Activated CD8-positive, alpha-beta memory T cell treated with anti-CD3 and anti-CD28 coated beads, Interleukin-2, amount 50 U/mL, for 1 hour (primary cell): ENCODE results near the gene CTSG.
A peak's percentile ranks its signal among the peaks of the same experiment; 100 is the strongest.
"Not testable (repeated sequence)": the region's sequence is repeated elsewhere in the genome, so short reads cannot be mapped to it uniquely, and the experiment has no call there.

ENCODE experiments used
- DNase-seq: peaks from one replicate; pipeline ENCODE4 v3.0.0-alpha.2; 2020; ENCODE audit errors: extremely low read depth

CTSG gene, protein sequence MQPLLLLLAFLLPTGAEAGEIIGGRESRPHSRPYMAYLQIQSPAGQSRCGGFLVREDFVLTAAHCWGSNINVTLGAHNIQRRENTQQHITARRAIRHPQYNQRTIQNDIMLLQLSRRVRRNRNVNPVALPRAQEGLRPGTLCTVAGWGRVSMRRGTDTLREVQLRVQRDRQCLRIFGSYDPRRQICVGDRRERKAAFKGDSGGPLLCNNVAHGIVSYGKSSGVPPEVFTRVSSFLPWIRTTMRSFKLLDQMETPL

DNA sequence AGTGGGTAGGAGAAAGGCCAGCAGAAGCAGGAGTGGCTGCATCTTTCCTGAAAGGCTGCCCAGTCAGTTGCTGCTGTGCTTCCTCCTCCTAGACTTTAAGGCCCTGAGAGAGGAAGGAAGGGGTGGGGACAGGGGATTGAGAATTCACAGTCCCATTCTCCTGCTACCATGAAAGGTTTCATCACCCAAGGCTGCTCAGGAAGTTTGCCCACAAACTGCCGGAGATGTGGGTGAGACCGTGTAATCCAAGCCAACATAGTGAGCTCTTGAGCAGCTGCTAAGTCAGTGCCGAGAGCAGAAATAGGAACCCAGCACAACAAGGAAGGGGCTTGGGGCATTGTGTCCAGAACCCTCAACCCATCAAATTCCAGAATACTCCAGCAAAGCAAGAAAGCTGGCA lies at the start of gene CTSG:
Gene CTSG (minus strand): TSS at position 69 of the 400 bp plus-strand sequence. CDS start 27 bp downstream, at position 42.
- DNase-seq, result no peak

DNA sequence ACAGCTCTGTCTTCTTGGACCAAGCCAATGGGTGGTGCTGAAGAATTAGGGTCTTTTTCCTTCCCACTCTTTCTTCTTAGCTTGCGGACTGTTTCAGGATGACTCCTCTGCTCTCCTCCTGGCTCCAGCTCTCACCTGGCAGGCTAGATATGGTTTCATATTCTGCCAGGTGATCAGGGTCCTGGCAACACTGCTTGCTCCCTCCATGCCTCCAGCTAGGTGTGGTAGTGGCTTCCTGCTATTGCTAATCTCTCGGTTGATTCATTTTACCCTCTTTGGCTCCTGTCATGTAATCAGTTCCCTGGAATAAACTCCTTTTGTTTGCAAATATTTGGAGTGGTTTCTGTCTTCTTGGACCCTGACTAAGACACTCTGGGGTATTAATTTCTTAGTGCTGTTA lies 37.7 kb upstream of the CTSG start:
- DNase-seq, result no peak

DNA sequence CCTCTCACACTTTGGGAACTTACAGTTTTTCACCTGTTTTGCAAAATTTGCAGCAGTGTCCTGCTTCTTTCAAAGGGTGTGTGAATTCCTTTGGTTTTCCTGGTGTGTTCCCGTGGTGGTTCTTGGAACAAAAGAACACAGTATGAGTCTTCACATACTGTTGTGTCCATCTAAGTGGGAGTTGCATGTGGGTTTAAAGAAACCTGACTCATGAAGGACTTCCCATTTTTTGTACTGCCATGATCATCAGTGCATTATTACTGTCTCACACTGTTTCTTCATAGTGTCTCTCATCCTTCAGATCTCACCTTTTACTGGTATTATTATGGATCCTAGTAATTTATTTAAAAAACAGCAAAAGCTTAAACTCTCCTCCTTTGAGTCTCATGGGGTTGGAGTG lies 37.2 kb upstream of the CTSG start:
- DNase-seq, result no peak

DNA sequence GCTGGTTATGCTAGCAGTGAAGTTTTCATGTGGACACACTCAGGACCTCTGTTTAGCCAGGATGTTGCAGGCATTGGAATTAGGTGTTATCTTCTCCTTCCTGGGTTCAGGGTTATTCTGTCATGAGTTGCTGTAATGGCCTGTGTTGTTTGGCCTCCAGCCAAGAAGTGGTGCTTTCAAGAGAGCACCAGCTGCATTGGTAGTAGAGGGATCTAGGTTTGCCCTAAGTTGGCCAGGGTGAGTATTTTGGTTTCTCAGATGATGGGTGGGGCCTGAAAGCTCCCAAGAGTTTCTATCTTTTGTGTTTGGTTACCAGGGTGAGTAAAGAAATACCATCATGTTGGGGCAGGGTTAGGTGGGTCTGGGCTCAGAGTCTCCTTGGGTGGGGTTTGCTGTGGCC lies 36.1 kb upstream of the CTSG start:
- DNase-seq, result no peak

DNA sequence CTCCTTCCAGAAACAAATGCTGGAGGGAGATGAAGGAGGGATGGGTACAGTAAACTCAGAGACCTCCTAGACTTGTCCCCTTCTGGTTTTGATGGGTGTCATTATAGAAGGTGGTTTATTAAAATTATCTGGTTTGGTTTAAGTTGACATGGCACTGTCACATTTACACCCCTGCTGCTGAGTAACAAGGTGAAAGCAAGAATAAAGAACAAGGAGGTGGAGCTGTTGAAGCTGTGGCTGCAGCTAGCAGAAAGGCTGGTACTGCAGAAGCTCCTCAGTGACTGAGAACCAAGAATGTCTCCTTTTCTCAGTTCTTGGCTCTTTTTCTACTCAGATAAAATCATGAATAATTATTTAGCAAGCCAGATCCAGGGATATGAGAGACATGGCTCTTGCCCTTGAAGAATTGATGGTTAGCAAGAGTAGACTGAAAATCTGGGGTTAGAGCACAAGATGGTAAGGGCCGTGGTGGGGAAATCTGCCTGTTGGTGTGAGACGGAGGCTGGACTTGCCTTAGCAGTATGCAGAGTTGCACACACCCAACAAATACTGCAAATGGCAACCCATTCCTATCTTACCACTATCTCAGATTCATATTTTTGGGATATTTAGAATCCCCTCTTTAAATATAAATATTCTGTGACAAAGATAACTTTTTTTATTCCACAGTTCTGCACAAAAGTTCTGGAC lies 33.8 kb upstream of the CTSG start, which contains the start of gene GZMH:
Gene GZMH (minus strand): TSS at position 31 of the 690 bp plus-strand sequence. CDS start 72 bp downstream, outside the sequence.
- no peak for DNase-seq

DNA sequence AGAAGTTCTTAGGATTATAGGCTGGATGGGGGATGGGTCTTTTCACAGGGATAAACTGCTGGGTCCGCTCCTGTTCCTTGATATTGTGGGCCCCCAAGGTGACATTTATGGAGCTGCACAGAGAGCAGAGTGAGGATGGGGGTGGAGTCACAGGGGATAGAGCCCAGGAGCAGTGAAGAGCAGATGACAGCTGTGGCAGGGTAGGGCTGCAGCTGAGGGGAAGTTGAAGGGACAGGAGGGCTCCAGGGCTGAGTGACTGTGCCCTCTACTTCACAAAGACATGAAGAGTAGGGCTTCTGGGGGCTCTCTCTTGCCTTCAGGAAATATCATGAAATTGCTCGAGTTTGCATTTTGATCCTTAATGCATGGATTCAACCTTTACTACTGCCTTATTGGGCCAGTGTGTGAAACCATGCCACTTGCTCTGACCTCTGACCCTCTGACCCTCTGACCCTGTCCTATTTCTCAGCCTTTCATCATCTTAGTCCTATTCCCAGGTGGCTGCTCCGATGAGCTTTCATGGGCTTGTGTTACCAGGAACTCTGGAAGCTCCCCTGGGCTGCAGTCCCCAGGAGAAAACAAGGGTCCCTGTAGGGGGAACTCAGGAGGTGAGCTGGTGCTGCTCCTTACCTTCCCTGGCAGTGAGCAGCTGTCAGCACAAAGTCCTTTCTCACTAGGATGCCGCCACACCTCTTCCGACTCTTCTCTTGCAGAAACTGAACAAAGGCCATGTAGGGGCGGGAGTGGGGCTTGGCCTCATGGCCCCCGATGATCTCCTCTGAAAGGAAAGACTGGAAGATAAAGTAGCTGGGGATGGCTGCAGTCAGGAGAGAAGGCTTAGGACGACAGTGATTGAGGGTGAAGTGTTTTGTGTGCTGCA lies 31.8 kb upstream of the CTSG start:
- no peak for DNase-seq

DNA sequence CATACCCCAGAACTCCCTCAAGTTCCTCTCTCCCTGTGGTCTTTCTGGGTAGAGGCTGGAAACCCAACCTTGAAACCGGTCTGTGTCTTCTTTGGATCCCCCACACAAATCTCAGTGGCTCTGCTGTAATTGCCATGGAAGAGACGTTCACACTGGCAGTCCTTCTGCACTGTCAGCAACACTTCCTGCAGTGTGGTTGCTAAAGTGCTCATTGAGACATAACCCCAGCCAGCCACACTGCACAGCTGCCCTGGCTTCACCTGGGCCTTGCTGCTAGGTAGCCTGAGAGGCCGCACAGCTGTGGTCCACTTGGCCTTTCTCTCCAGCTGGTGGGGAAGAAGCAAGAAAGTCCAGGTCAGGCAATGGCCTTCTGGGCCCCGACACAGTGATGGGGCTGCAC lies 31.0 kb upstream of the CTSG start:
- DNase-seq, result no peak

DNA sequence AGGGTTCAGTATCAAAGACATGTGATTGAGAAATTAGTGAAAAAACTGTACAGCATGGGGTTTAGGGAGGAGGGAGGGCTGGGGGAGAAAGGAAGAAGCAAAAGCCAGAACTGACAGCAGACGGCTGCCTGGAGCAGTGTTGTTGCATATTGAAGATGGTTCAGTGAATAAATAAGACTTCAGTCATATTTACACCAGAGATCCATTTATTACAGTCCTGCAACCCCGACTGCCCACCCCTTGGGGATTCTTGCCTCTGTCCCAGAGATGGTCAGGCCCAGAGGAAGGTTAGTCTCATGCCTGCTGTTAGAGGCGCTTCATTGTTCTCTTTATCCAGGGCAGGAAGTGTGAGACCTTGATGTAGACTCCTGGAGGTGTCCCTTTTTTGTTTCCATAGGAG lies 30.2 kb upstream of the CTSG start:
- no peak for DNase-seq

DNA sequence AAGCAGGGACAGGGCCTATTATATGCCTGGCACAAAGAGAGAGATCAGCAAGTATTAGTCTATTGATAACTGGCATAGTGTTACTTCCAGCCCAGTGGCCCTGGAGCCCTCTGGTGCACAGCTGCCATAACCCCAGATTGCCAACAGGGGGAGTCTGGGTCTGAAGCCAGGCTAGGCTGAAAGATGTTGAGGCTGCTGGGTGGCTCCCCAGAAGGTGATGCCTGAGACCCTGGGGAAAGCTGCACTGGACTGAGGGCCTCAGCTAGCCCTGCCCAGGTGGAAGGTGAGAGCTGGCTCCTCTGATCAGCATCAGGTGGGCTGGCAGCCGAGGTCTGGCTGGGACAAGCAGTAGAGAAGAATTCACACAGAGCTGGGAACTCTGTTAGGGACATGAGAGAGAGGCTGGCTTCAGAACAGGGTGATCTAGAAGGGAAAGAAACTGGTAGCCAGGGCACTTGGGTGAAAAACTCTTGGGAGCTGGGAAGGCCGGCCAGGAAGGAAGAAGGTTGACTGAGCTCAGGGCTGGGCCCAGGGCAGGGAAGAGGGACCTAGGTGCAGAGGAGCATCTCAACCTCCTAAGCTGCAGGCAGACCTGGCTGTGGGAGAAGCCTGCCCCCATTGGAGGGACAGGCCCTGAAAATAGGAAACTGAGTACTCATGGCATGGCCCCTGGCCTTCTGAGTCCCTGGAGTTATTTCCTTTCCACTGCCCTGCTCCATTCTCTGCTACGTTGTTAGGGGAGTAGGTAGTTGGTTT lies 29.6 kb upstream of the CTSG start:
- peak; percentile 17 for DNase-seq

DNA sequence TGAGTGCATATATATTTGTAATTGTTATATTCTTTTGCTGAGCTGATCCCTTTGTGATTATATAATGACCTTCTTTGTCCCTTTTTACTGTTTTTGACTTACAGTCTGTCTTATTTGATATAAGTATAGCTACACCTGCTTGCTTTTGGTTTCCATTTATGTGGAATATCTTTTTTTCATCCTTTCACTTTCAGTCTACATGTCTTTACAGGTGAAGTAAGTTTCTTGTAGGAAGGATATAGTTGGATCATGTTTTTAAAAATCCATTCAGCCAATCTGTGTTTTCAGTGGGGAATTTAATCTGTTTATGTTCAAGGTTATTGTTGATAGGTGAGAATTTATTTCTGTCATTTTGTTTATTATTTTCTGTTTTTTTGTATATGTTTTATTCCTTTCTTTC lies 21.4 kb upstream of the CTSG start:
- DNase-seq, result no peak

DNA sequence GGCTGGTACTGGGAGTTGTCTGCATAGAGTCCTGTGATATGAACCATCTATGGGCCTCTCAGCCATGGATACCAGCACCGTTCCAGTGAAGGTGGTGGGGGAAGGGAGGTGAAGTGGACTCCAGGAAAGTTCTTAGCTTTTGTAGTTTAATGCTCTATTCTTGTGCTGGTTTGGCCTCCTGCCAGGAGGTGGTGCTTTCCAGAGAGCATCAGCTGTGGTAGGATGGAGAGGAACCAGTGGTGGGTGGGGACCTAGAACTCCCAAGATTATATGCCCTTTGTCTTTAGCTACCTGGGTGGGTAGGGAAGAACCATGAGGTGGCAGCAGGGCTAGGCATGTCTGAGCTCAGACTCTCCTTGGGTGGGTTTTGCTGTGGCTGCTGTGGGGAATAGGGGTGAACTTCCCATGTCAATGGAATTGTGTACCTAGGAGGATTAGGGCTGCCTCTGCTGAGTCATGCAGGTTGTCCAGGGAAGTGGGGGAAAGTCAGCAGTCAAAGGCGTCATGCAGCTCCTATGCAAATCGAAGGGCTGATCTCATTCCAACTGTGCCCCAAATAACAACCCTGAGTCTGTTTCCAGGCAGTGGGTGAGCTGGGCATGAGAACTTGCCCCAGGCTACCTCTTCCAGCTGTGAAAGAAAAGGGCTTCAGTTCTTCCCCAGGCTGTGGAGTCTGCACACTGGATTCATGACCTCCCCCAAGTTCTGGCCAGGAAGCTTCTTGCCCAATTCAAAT lies 19.2 kb upstream of the CTSG start:
- DNase-seq, result no peak

DNA sequence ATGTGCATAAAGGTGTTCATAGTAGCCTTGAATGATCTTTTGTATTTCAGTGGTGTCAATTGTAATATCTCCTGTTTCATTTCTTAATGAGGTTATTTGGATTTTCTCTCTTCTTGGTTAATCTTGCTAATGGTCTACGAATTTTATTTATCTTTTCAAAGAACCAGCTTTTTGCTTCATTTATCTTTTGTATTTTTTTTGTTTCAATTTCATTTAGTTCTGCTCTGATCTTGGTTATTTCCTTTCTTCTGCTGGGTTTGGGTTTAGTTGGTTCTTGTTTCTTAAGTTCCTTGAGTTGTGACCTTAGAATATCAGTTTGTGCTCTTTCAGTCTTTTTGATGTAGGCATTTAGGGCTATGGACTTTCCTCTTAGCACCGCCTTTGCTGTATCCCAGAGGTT lies 15.0 kb upstream of the CTSG start:
- not testable (repeated sequence) for DNase-seq

DNA sequence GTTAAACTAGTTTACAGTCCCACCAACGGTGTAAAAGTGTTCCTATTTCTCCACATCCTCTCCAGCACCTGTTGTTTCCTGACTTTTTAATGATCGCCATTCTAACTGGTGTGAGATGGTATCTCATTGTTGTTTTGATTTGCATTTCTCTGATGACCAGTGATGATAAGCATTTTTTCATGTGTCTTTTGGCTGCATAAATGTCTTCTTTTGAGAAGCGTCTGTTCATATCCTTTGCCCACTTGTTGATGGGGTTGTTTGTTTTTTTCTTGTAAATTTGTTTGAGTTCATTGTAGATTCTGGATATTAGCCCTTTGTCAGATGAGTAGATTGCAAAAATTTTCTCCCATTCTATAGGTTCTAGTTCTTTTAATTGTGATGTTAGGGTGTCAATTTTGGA lies 8.4 kb upstream of the CTSG start:
- DNase-seq, result not testable (repeated sequence)

DNA sequence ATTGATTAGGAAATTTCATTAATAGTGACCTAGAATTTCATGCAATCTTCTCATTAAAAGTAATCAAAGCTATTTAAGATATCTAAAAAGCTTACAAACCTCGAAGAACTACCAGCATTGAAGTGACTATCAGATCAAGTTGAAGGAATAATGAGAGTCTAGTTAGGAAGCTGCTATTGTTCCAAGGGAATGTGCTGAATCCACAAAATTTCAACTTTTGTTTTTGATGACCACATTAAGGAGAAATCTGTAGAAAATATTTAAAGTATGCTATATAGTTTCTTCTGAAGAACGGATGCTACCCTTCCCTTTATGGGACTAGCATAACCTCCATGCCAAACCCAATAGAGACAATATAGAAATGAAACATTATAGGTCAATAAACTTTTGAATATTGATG lies 2.5 kb upstream of the CTSG start:
- no peak for DNase-seq

DNA sequence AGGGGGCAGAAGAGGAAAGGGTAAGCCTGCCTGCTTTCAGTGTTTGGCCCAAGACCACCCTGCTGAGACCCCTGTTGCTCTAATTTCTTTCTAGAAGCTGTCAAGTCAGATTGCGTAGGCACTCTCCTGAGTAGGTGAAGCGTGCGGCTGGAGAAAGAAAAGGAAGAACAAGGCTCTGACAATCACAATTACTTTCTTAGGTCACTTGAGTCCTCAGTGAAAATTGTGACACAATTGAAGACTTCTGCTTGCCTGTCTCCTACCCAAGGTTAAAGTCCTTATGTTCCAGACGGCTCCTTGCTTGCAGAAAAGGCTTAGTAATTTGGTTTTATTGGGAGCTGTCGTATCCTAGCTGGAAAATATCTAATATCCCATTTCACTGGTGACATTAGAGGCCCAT lies 721 bp upstream of the CTSG start:
- DNase-seq, result no peak

DNA sequence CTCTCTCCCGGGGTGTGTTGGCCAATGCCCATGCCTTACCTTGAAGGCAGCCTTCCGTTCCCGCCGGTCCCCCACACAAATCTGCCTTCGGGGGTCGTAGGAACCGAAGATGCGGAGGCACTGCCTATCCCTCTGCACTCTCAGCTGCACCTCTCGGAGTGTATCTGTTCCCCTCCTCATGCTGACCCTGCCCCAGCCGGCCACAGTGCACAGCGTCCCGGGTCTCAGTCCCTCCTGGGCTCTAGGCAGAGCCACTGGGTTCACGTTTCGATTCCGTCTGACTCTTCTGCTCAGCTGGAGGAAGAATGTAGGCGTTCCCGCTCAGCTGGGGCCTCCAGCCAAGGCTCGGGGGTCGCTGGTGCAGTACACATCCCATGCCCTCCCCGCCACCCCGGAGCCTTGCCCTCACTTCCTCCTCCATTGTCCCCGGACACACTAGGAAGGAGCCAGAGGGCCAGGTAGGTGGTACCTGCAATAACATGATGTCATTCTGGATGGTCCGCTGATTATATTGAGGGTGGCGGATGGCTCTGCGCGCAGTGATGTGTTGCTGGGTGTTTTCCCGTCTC lies 1.8 kb downstream of the CTSG start:
- no peak for DNase-seq

DNA sequence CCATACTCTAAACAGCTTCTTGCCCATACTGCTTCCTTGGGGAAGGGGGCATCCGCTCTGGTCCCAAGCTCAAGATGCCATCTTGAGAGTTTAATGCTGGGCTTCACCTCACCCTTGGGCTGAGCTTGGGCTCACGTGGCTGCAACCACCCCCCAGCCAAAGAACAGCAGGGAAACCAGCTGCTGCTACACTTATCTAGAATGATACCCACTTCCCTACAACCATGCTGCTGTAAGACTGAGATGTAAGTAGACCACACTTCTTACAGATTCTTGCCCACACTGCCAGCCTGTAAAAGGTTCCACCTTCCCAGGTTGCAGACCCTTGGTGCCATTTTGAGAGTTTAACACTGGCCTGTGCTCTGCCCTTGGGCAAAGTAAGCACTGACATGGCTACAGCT lies 9.7 kb downstream of the CTSG start:
- DNase-seq, result no peak

DNA sequence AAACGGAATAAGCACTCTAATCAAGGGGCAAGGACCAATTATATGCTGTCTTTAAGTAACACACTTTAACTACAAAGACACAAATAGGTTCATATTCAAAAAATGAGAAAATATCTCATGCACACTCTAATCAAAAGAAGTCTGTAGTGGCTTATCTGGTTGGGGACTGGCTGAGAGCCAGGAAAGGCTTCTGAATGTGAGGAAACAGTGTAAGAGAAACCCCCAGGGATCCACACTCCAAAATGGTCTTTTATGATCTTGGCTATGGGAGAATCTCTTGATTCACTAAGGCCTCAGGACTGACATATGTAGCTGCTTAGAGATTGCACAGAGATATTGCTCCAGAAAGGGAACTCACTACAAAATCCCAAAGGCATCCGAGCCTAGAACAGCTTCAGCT lies 10.3 kb downstream of the CTSG start:
- DNase-seq, result no peak

DNA sequence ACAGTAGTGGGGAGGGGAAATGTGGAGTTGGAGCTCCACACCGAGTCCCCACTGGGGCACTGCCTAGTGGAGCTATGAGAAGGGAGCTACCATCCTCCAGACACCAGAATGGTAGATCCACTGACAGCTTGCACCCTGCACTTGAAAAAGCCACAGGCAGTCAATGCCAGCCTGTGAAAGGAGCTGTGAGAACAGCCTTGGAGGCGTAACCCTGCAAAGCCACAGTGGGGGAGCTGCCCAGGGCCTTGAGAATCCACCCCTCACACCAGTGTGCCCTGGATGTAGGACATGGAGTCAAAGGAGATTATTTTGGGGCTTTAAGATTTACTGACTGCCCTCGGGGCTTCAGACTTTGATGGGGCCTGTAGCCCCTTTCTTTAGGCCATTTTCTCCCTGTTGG lies 12.5 kb downstream of the CTSG start:
- no peak for DNase-seq

DNA sequence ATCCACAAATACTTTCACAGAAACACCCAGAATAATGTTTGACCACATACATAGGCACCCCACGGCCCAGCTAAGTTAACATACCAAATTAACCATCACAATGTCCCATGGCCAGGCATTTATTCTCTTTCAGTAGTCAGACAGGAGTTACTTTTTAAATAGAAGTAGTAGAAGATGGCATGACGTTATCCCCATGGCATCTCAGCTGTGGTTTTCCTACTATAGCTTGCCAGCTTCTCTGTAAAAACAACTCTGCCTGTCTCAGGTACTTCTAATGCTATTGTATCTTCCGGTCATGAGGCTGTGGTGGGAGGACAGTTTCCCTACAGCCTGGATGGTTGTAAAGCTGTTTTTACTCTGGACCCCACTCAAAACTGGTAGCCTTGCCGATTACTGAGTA lies 19.3 kb downstream of the CTSG start:
- no peak for DNase-seq

DNA sequence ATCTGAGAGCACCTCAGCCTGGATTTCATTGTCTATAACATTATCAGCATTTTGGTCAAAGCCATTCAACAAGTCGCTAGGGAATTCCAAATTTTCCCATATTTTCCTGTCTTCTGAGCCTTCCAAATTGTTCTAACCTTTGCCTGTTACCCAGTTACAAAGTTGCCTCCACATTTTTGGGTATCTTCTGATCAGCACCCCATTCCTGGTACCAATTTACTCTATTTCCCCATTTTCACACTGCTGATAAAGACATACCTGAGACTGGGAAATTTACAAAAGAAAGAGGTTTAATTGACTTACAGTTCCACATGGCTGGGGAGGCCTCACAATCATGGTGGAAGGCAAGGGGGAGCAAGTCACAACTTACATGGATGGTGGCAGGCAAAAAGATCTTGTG lies 27.0 kb downstream of the CTSG start:
- not testable (repeated sequence) for DNase-seq
